Dermis microvascular lymphatic vessel endothelial cell (primary cell): Measurements from ENCODE around the gene CCRL2. TPM values are rescaled to one million over a fixed set of nuclear protein-coding genes. Genes with fewer than 3 reads are reported as not detected.

Experiments
- DNase-seq, 2 donors: peaks; one replicate each; pipeline versions ENCODE4 v3.0.0 to v3.0.0-alpha.2; 2010; ENCODE audit warnings: low read depth in 2 of 2
- total RNA-seq: library from RNA; depleted of rRNA; stranded (reverse); fragments of >200 nt; gene quantifications from 2 replicates; pipeline ENCODE4 v1.2.1, GENCODE V29; 2014

Gene CCRL2
- total RNA-seq, 1 donor from 2014 or later = 1.3 TPM

GRCh38 chr3:46456118-46456517, 49.1 kb downstream of the CCRL2 start:
- DNase-seq = no peak

Other genes with a start within 250 kb of the CCRL2 start
- not detected in 2 replicates for gene CCR1, start 198.9 kb upstream of the CCRL2 start, total RNA-seq
- not detected in 2 replicates for gene CCR3, start 164.8 kb upstream of the CCRL2 start, total RNA-seq
- gene CCR2, start 53.1 kb upstream of the CCRL2 start, total RNA-seq = not detected in 2 replicates
- gene CCR5, start 36.3 kb upstream of the CCRL2 start, total RNA-seq = not detected in 2 replicates
- 0.13 and 0.26 TPM in 2 replicates for gene LTF, start 57.6 kb downstream of the CCRL2 start, total RNA-seq
- not detected in 2 replicates for gene RTP3, start 90.7 kb downstream of the CCRL2 start, total RNA-seq
- under 0.01 and 0.13 TPM in 2 replicates for gene LRRC2, start 159.0 kb downstream of the CCRL2 start, total RNA-seq
- not detected in 2 replicates for gene FAM240A, start 205.3 kb downstream of the CCRL2 start, total RNA-seq